NCI-H128 (cell line): Measurements from ENCODE around the gene MSX2.

ENCODE experiments used
- DNase-seq: peaks from one replicate; lab custom pipeline; 2025; ENCODE audit not compliant: unreplicated experiment; lab: John Stamatoyannopoulos, UW

MSX2 gene

DNA sequence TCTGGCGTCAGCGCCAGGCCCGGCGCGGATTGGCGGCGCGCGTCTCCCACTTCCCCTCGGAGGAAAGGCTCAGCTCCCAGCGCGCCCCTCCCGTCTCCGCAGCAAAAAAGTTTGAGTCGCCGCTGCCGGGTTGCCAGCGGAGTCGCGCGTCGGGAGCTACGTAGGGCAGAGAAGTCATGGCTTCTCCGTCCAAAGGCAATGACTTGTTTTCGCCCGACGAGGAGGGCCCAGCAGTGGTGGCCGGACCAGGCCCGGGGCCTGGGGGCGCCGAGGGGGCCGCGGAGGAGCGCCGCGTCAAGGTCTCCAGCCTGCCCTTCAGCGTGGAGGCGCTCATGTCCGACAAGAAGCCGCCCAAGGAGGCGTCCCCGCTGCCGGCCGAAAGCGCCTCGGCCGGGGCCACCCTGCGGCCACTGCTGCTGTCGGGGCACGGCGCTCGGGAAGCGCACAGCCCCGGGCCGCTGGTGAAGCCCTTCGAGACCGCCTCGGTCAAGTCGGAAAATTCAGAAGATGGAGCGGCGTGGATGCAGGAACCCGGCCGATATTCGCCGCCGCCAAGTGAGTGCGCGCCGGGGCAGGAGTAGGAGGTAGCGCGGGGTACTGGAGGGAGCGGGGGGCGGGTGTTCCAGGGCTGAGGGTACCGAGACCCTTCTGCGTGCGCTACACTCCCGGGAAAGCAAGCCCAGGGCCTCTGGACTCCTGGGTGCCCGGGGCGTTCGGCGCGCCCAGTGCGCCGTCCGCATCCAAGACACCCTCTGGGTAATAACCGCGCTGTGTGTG lies at the start of gene MSX2:
Gene MSX2 (plus strand): TSS at position 99 of the 777 bp plus-strand sequence. CDS start 78 bp downstream, at position 177.
- peak; percentile 18 for DNase-seq

GRCh38 chr5:174675110-174675509 lies 49.3 kb upstream of the MSX2 start:
- DNase-seq: no peak

DNA sequence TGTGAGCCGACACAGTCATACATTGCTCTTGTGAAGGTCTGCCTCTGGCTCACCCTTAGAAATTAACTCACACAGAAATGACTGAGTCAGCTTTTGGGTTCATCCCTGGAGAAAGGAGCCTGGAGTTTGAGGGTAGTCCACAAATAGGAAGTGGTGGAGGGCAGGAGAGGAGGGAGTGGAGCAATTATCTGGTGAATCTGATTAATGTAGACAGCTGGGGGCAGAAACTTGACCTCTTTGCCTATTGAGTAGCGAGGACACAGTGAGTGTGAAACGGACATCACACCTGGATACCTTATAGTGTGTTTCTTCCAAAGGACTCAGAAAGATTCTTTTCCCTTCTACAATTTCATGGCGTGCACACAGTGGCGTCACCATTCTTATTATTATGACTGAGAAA lies 48.5 kb upstream of the MSX2 start:
- DNase-seq: no peak

DNA sequence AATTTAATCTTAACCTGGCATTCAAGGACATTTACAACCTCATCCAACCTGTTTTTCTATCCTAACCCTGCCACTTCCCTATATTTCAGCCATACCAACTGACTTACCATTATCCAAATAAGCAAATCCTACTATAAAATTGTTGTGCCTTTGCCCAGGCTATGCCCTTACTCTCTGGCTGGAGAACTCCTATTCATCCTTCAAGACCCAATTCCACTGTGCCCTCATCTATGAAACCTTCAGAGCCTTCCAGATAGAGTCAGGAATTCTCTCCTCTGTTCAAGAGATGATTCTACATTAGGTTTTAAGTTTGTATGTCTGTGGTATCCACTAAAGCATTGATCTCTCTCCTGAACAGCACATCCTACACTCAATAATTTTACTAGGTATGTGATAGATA lies 46.3 kb upstream of the MSX2 start:
- DNase-seq: no peak

GRCh38 chr5:174680901-174681565 lies 43.3 kb upstream of the MSX2 start:
- no peak for DNase-seq

- no peak for DNase-seq
Observed at GRCh38 chr5:174687503-174687902, 36.9 kb upstream of the MSX2 start.

GRCh38 chr5:174688441-174689354 lies 35.7 kb upstream of the MSX2 start:
- no peak for DNase-seq

- no peak for DNase-seq
Observed at GRCh38 chr5:174690271-174690670, 34.1 kb upstream of the MSX2 start.

GRCh38 chr5:174692381-174692780 lies 32.0 kb upstream of the MSX2 start:
- DNase-seq: no peak

- DNase-seq: no peak
Observed at GRCh38 chr5:174692982-174693422, 31.4 kb upstream of the MSX2 start.

DNA sequence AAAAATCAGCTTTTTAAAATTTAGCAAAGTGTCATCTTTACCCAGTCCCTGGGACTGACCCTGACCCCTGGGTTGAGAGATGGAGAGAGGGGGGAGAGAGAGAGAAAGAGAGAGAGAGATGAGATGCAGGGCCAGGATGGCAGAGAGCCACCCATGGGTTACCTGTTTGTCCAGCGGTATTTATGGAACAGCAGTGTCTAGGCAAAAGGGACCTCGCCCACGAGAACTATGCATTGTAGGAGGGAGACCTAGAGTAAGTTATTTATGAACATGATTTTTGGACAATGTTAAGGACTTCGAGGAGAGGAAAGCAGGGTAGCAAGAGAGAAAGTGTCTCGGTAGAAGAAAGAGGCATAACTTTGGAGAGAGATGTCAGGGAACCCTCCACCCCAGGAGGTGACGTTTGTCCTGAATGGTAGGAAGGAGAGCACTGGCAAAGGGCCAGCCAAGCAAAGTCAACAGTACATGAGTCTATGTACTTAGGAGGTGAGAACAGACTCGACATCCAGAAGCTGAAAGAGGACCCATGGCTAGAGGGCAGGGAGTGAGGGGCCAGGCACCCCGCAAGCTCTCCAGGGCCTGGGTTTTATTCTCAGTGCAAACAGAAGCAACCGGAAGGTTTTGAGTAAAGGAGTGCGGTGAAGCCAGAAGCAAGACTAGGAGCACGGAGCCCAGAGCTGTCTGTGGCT lies 30.5 kb upstream of the MSX2 start:
- DNase-seq: no peak

DNA sequence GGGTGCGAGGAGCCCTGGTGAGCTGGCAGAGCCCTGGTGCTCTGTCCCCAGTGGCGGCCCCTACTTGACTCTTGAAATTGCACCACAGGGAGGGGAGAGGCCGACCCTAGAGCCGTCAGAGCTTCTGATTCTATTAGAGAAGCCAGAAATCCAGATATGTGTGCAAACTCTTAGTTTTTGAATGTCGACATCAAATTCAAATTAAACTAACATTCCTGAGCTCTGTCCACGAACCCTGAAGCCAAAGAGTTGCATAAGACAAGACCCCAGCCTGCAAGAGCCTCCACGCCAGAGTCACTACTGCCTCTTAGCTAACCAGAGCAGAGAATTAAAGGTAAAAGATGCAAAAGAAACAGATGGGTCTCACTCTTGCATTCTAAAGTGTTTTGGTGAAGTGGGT lies 29.8 kb upstream of the MSX2 start:
- DNase-seq: no peak

DNA sequence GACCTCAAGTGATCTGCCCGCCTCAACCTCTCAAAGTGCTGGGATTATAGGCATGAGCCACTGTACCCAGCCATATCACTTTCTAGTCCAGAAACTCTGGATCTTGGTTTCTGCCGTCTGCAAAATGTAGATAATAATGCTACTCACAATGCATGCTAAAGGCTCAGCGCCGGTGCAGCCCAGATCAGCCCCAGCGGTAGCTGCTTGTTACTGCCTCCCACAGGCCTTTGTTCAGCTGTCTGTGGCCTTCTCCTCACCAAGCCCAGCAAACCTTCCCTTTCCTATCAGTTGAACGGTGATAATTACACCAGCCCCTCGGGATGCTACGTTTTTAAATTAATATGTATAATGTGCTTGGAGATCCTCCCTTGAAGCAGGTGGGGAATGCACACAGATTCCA lies 26.2 kb upstream of the MSX2 start:
- no peak for DNase-seq

DNA sequence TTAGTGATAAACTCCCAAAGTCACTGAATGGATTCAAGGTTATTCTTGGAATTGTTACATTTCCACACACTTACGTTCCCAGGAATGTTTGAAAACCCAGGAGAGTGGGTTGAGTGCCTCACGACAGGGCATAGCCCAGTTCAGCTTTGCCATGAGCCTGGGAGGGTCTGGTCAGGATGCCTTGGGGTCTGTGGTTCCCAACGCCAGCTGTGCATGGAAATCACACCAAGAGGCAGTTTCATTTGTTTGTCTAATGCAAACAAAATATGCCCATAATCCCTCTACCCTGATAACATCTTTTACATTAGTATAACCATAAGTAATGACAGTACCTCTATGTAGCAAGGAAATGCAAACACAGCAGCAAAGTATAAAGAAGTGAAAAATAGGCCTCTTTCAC lies 25.3 kb upstream of the MSX2 start:
- DNase-seq: no peak

DNA sequence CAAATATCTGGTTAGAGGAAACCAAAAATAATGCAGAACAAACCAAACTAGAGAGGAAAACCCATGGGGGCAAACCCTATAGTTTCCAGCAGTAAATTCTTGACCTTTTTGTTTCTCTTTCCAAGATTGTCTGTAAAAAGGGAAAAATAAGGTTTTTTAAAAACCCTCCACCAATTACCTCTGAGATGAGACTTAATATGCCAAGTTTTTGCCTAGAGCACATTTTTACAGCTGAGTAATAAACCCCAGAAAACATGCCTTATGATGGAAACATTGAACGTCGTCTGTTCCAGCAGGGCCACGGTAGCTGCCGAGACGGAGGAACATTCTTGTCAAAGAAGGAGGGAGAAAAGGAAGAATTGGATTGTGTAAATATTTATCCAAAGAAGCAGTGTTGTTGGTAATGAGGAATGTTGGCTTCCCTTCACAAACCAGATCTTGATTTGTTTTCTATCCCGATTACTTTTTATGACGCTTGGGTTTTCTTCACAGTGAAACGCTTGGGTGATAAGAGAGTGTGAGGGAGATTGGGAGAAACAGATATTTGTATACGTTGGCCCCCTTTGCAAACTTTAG lies 17.3 kb upstream of the MSX2 start:
- no peak for DNase-seq

- DNase-seq: no peak
Observed at GRCh38 chr5:174707671-174708070, 16.7 kb upstream of the MSX2 start.

- no peak for DNase-seq
Observed at GRCh38 chr5:174708476-174709207, 15.7 kb upstream of the MSX2 start.

DNA sequence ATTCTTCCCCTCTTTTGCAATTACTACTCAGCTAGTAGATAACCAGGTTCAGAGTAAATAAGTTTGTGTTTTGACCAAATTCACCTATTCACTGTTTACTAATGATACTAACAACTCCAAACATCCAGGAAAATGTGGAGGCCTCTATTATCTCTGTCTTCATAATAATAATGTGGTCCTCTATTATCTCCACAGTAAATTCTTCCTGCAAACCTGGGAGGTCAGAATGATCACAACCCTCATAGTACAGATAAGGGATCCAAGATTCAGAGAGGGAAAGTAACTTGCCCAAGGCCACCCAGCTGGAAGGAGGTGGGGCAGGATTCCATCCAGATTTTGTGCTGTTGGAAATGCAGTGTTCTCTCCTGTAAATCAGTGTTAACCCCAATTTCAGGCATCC lies 9.6 kb upstream of the MSX2 start:
- no peak for DNase-seq

DNA sequence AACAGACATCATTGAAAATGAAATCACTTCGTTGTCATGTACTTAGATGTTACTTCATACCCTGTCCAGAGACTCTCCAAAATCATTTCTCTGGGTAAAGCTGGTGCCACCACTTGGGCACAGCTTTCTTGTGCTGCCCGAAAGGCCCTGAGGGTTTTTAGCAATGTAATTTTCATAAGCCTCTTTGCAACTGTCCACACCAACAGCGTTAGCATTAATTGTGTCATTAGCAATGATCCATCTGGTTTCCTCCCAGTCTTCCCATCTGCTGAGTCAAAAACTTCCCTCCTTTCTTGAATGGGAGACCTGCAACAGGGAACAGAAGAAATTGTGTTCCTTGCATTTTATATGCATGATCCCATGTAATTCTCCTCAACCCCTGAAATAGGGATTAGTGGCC lies 8.6 kb upstream of the MSX2 start:
- DNase-seq: no peak
